Adrenal gland (tissue), 12 donors: ENCODE measurements around the gene LRP1B. TPM values are rescaled to one million over a fixed set of nuclear protein-coding genes. Genes with fewer than 3 reads are reported as not detected.

ENCODE experiments used
- DNase-seq, 7 donors: peaks; one replicate each; pipeline ENCODE4 v3.0.0-alpha.2; 2019 to 2020
- H3K27ac ChIP-seq, 5 donors: fragments of 200-600 bp; sonication (generic) in 4 of 5; 1 replicate in 3 of 5; 2 replicates in 2 of 5; pipeline versions ENCODE4 v1.5.1 to v1.8.0; 2016 to 2020; ENCODE audit warnings: mild to moderate bottlenecking in 1 of 5
- H3K27me3 ChIP-seq: fragments of 200-600 bp; 2 replicates; pipeline ENCODE4 v1.8.0; 2021
- H3K36me3 ChIP-seq, 2 donors: fragments of 200-600 bp; replicated peaks in 1 of 2; 1 replicate in 1 of 2; 2 replicates in 1 of 2; pipeline versions ENCODE4 v1.5.1 to v1.8.0; 2018 to 2022
- H3K4me1 ChIP-seq, 2 donors: fragments of 200-600 bp; replicated peaks in 1 of 2; 1 replicate in 1 of 2; 2 replicates in 1 of 2; pipeline versions ENCODE4 v1.5.1 to v1.8.0; 2018 to 2021
- H3K4me3 ChIP-seq, 4 donors: fragments of 200-600 bp; sonication (generic) in 3 of 4; one replicate each; pipeline ENCODE4 v1.5.1; 2016 to 2018
- H3K9me3 ChIP-seq, 3 donors: fragments of 200-600 bp; sonication (generic) in 1 of 3; replicated peaks in 1 of 3; 1 replicate in 2 of 3; 2 replicates in 1 of 3; pipeline versions ENCODE4 v1.5.1 to v1.8.0; 2016 to 2021
- CTCF ChIP-seq, 6 experiments: fragments of 450-650 bp in 4 of 6; fragments of 200-600 bp in 2 of 6; sonication (generic) in 1 of 6; IDR thresholded peaks; 1 replicate in 5 of 6; 2 replicates in 1 of 6; pipeline versions ENCODE4 v1.5.1 to v1.8.0; 2016 to 2021; ENCODE audit warnings: antibody characterized with exemption in 6 of 6, mild to moderate bottlenecking in 2 of 6, moderate library complexity in 1 of 6
- POLR2A ChIP-seq, 2 donors: fragments of 450-650 bp; IDR thresholded peaks; one replicate each; pipeline ENCODE4 v1.6.1; 2017; ENCODE audit warnings: antibody characterized with exemption in 2 of 2, mild to moderate bottlenecking in 2 of 2, moderate library complexity in 1 of 2
- WGBS, 4 donors: extraction: QIAGEN DNeasy Blood & Tissue Kit in 2 of 4; methylation state at CpG; one replicate each; pipeline versions ENCODE4 v1.1.5 to v1.1.7; 2013 to 2017; 5-methylcytosine and 5-hydroxymethylcytosine counted together
- intact Hi-C, 2 donors: fragments of 100-400 bp; cut with DNase I; formaldehyde crosslinking; loops; one replicate each; pipeline versions ENCODE4 v1.14.1 to v1.15.0; 2022 to 2023
- polyA plus RNA-seq, 3 donors: library from polyadenylated mRNA; stranded (reverse); fragments of 200-250 nt in 2 of 3; fragments of 350-450 nt in 1 of 3; fragmentation: Illumina TruSeq in 1 of 3; extraction: RNeasy Lipid Tissue Mini Kit (QIAGEN cat#74804) in 1 of 3; gene quantifications; one replicate each; pipeline ENCODE4 v1.2.3, GENCODE V29; 2013 to 2014
- total RNA-seq, 9 donors: library from RNA; depleted of rRNA in 4 of 9; stranded (reverse); fragments of >200 nt in 4 of 9; fragments of 120-200 nt in 1 of 9; fragmentation: NEBNext Ultra II Directional in 1 of 9; extraction: Animal tissue kit (Norgen Biotek cat#: 25700) in 1 of 9; gene quantifications; one replicate each; pipeline versions ENCODE4 v1.1.0 to v1.2.4, GENCODE V29; 2013 to 2023
- donor health status: healthy with polysubstance abuse.
- donor health status: Bipolar disorder and iron deficiency.
- donor health status: DM: yes; HTN: yes; CAD: no.
- donor health status: DM: no; HTN: no; CAD: no.
- donor health status: DM: no; HTN: no; CAD: no.
- donor health status: DM: yes; HTN: yes; CAD: no.

The LRP1B gene
- total and polyA plus RNA-seq, 12 donors = 0.84 to 5.4 (median 2.1) TPM

DNA sequence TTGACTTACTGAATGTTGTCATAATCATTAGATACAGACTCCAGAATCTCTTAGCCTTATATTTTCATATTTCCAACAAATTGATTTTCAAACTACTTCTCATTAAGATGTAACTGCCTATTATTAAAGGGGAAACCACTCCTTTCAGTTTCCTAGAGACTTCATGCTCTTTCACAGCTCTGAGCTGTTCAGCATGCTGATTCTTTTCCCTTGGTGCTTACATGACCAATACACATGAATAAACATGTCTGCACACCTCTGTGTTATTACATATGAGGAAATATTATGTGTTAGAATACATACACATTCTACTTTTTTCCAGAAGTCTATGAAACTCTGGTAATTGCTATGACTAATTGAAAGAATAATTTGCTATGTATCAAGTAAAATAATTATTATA is 200.0 kb downstream of the LRP1B start:
- Histone ChIP-seq H3K27me3 (no peaks in the 10 kb centered on the region), H3K36me3 (no peaks in the 10 kb centered on the region), H3K9me3 (no peaks in the 10 kb centered on the region), H3K4me3 (no peak overlapping the region), H3K27ac (no peak overlapping the region), H3K4me1 (no peaks in the 10 kb centered on the region)
- TF ChIP-seq CTCF (IDR thresholded peaks at IDR 0.05) (no peak), POLR2A (IDR thresholded peaks at IDR 0.05) (no peak)
- intact Hi-C loops = no loop called here
- no peak for DNase-seq

DNA sequence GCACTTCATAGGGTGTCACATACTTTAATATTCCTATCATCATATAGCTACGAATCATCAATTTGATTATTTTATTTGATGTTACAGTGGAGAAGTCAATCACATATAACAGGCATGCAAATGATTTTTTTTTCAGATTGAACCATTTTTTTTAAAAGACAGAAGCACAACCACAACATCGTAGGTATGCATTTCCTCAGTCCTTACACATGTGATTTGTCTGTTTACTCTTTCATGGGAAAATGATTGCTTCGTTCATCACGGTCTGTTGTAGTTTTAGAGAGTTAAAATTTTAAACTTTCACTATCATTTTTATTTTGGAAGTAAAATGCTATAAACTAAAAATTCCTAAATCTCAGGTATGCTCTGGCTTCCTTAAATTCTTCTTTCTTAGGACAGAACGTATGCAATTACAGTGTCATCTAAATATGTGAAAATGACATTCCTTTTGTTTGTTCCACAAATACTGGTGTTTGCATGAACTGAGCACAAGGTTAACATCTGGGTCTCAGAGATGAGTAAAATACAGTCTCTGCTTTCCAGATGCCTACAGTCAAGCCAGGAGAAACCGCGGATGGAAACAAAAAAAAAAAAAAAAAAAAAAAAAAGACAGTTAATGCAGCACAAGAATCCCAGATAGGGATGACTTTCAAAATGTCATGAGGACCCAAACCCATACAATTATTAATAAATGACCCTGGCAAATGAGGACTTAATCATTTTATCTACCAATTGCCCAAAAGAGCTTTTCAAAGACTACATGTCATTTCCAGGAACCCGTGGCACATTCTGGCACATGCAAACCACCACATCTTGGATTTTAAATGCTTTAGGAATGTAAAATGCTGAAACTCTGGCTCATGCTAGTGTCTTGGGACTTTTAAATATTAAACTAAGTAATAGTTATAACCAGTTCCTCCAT is 201.2 kb downstream of the LRP1B start:
- intact Hi-C loops = no loop called here
- Histone ChIP-seq H3K36me3 (no peaks in the 10 kb centered on the region), H3K4me3 (no peak overlapping the region), H3K9me3 (no peaks in the 10 kb centered on the region), H3K27ac (no peak overlapping the region), H3K4me1 (no peaks in the 10 kb centered on the region), H3K27me3 (no peaks in the 10 kb centered on the region)
- WGBS, 4 donors = 73 to 82% (median 79%) methylated on average over 8 of the region's 8 CpGs
- DNase-seq = no peak
- no peak for TF ChIP-seq CTCF (IDR thresholded peaks at IDR 0.05)

DNA sequence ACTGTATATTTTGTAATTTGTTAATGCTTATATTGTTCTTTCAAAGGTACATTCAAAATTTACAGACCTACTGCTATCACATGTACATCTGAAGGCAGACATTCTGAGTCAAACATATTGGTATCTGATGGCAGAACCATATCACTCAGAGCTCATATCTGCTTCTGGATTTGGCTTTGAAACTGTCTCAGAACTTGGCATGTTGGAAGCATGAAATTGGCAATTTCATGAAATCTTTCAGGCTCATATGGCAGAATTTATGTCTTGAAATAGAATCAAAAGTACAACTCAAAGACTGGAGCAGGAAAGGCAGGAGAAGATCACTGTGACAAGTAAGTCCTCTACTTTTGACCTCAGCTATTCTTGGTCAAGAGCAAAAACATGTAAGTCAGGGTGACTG is 202.3 kb downstream of the LRP1B start:
- Histone ChIP-seq H3K9me3 (no peaks in the 10 kb centered on the region), H3K4me1 (no peaks in the 10 kb centered on the region), H3K27me3 (no peaks in the 10 kb centered on the region), H3K36me3 (no peaks in the 10 kb centered on the region), H3K4me3 (no peak overlapping the region), H3K27ac (no peak overlapping the region)
- DNase-seq = no peak
- TF ChIP-seq POLR2A (IDR thresholded peaks at IDR 0.05) (no peak), CTCF (IDR thresholded peaks at IDR 0.05) (no peak)
- intact Hi-C loops = no loop called here

GRCh38 chr2:141927536-141927935 is 203.3 kb downstream of the LRP1B start:
- Histone ChIP-seq H3K27ac (no peak overlapping the region), H3K4me3 (no peak overlapping the region), H3K9me3 (no peaks in the 10 kb centered on the region), H3K4me1 (no peaks in the 10 kb centered on the region), H3K27me3 (no peaks in the 10 kb centered on the region), H3K36me3 (no peaks in the 10 kb centered on the region)
- TF ChIP-seq POLR2A (IDR thresholded peaks at IDR 0.05) (no peak), CTCF (IDR thresholded peaks at IDR 0.05) (no peak)
- DNase-seq = no peak
- intact Hi-C loops = no loop called here
